ES-I3 (cell line): ENCODE results near the gene TIPIN.
"Not testable (repeated sequence)": the region's sequence is repeated elsewhere in the genome, so short reads cannot be mapped to it uniquely, and the experiment has no call there.

ENCODE experiments used
- H3K36me3 ChIP-seq: 2 replicates; pipeline ENCODE4 v1.6.1; 2013; ENCODE audit warnings: mild to moderate bottlenecking, low read length, control low read depth, moderate library complexity; ENCODE audit not compliant: insufficient read depth
- H3K4me1 ChIP-seq: 2 replicates; pipeline ENCODE4 v1.6.1; 2013; ENCODE audit warnings: mild to moderate bottlenecking, control low read depth, low read length; ENCODE audit not compliant: insufficient read depth
- H3K9ac ChIP-seq: 2 replicates; pipeline ENCODE4 v1.6.1; 2013; ENCODE audit warnings: low read depth, mild to moderate bottlenecking, low read length, moderate library complexity
- H3K9me3 ChIP-seq: 2 replicates; pipeline ENCODE4 v1.6.1; 2013; ENCODE audit warnings: mild to moderate bottlenecking, low read length, moderate library complexity; ENCODE audit not compliant: control insufficient read depth, insufficient read depth

The TIPIN gene

DNA sequence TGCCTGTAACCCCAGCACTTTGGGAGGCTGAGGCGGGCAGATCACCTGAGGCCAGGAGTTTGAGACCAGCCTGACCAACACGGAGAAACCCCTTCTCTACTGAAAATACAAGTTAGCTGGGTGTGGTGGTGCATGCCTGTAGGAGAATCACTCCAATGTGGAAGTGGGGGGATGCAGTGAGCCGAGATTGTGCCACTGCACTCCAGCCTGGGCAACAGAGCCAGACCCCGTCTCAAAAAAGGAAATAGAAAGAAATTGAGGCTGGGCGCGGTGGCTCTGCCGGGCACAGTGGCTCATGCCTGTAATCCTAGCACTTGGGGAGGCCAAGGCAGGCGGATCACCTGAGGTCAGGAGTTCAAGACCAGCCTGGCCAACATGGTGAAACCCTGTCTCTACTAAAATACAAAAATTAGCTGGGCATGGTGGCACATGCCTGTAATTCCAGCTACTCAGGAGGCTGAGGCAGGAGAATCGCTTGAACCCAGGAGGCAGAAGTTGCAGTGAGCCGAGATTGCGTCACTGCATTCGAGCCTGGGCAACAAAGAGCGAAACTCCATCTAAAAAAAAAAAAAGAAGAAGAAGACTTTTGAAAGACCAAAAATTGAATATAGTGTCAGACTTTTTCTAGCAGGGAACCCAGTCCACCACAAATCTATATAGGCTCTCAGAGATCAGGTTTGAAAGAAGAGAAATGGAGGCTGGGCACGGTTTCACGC lies 5.4 kb upstream of the TIPIN start:
- not testable (repeated sequence) for H3K9me3 ChIP-seq, H3K36me3 ChIP-seq, H3K9ac ChIP-seq, H3K4me1 ChIP-seq

GRCh38 chr15:66359740-66360139 lies 3.3 kb upstream of the TIPIN start:
- H3K36me3 ChIP-seq = no peaks in the 10 kb centered on the region
- H3K4me1 ChIP-seq = no peaks in the 10 kb centered on the region; the same call in 1 of the 2 replicates
- no peaks in the 10 kb centered on the region for H3K9me3 ChIP-seq
- H3K9ac ChIP-seq = no peak overlapping the region

- H3K36me3 ChIP-seq = no peaks in the 10 kb centered on the region
- H3K9me3 ChIP-seq = no peaks in the 10 kb centered on the region
- no peaks in the 10 kb centered on the region for H3K4me1 ChIP-seq
- peak overlapping the region; percentile 86 for H3K9ac ChIP-seq
Observed at GRCh38 chr15:66356077-66356358, 467 bp downstream of the TIPIN start.

- not testable (repeated sequence) for H3K9ac ChIP-seq, H3K9me3 ChIP-seq, H3K4me1 ChIP-seq, H3K36me3 ChIP-seq
Observed at GRCh38 chr15:66348530-66348929, 8.0 kb downstream of the TIPIN start.

DNA sequence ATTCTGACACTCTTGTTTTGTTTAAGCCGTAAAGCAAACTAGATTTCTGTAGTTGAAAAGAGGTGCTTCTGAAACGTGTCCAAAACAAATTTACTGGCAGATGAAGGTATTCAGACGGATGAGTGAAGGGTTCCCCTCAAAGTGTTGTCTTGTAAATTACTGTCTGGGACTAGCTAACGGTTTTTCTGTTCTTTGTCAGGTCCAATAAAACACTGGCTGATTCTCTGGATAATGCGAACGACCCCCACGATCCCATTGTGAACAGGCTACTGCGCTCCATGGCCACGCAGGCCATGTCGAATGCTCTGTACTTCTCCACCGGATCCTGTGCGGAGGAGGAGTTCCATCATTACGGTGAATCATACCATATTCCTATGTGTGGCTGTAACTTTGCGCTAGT lies 27.7 kb downstream of the TIPIN start:
- Histone ChIP-seq H3K9me3 (no peaks in the 10 kb centered on the region), H3K9ac (no peak overlapping the region), H3K4me1 (no peaks in the 10 kb centered on the region), H3K36me3 (peaks cover 3% of the 10 kb centered on the region)

DNA sequence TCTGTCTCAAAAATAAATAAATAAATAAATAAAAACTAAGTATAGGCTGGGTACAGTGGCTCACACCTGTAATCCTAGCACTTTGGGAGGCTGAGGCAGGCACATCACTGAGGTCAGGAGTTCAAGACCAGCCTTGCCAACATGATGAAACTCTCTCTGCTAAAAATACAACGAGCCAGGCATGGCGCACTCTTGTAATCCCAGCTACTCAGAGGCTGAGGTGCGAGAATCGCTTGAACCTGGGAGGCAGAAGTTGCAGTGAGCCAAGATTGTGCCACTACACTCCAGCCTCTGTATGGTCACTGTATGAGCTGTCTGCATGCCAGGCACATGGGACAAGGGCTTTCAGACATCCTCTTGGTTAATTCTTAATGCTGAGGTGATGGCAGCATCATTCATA lies 28.7 kb downstream of the TIPIN start:
- Histone ChIP-seq H3K9ac (no peak overlapping the region), H3K36me3 (peaks cover 8% of the 10 kb centered on the region), H3K9me3 (no peaks in the 10 kb centered on the region), H3K4me1 (no peaks in the 10 kb centered on the region)

- no peaks in the 10 kb centered on the region for H3K9me3 ChIP-seq
- H3K36me3 ChIP-seq = peaks cover 14% of the 10 kb centered on the region
- no peaks in the 10 kb centered on the region for H3K4me1 ChIP-seq
- no peak overlapping the region for H3K9ac ChIP-seq
Observed at GRCh38 chr15:66326051-66326450, 30.4 kb downstream of the TIPIN start.

DNA sequence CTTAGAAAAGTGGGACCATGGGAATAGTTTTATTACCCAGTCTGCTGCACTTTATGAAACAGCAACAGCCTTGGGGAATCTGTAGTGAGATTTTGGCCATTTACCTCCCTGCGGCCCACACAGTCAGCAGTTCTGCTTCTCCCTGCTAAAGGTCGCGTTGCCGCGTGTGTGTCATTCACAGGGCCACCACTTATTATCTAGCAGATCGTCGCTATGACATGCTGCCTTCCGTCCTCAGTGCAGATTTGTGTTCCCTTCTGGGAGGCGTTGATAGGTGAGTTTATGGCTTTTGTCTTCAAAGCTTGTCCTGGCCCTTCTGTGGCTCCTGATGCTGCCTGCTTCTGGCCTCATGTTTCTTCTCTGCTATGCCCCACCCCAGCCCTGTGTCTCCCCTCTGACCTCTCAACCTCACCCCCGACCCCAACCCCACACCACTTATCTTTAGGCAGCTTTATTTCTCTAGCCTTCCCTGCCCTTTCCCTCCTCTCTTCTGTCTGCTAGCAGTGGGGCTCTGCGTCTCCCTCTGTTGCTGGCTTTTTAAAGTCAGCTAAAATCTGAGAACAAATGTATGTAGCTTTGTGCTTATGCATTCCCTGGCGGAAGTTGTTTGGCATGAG lies 33.1 kb downstream of the TIPIN start:
- Histone ChIP-seq H3K9ac (no peak overlapping the region), H3K36me3 (peaks cover 14% of the 10 kb centered on the region), H3K9me3 (no peaks in the 10 kb centered on the region), H3K4me1 (no peaks in the 10 kb centered on the region)

DNA sequence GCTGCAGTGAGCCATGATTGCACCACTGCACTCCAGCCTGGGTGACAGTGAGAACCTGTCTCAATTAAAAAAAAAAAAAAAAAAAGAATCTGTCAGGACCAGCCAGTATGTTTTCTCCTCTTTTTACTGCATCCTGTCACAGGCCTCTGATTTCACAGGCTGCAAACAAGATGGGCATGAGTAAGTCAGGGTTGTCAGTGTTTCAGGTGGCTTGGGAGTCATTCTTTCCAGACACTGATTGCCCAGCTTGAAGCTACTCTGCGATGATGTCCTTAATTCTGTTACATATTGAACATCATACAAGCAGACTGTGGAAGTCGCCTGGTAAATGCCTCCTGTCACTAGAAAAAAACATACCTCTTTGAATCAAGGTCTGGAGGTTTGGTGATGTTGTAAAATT lies 44.3 kb downstream of the TIPIN start:
- peaks cover 5% of the 10 kb centered on the region; the same call in 1 of the 2 replicates for H3K36me3 ChIP-seq
- H3K9me3 ChIP-seq = no peaks in the 10 kb centered on the region
- H3K4me1 ChIP-seq = no peaks in the 10 kb centered on the region
- H3K9ac ChIP-seq = no peak overlapping the region

- H3K36me3 ChIP-seq = peaks cover 2% of the 10 kb centered on the region; the same call in 1 of the 2 replicates
- no peaks in the 10 kb centered on the region for H3K9me3 ChIP-seq
- no peaks in the 10 kb centered on the region for H3K4me1 ChIP-seq
- H3K9ac ChIP-seq = no peak overlapping the region
Observed at GRCh38 chr15:66310786-66311185, 45.7 kb downstream of the TIPIN start.

- no peaks in the 10 kb centered on the region for H3K9me3 ChIP-seq
- H3K36me3 ChIP-seq = no peaks in the 10 kb centered on the region; the same call in 1 of the 2 replicates
- no peak overlapping the region for H3K9ac ChIP-seq
- H3K4me1 ChIP-seq = no peaks in the 10 kb centered on the region
Observed at GRCh38 chr15:66309828-66310227, 46.7 kb downstream of the TIPIN start.

DNA sequence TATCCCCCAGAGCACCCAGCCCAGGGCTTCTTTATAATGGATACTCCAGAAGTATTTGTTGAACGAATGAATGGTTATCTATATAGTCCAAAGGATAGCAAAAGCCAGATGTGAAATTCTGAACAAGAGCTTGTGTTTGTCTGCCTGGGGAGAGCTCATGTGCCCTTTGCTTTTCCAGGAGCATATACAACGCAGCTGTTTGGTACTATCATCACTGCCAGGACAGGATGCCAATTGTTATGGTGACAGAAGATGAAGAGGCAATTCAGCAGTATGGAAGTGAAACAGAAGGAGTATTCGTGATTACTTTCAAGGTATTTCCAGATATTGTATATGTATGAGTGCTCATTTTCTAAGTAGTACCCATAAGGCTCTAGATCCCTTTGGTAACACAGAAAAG lies 48.0 kb downstream of the TIPIN start:
- Histone ChIP-seq H3K9me3 (no peaks in the 10 kb centered on the region), H3K36me3 (no peaks in the 10 kb centered on the region), H3K9ac (no peak overlapping the region), H3K4me1 (no peaks in the 10 kb centered on the region)

GRCh38 chr15:66306381-66306780 lies 50.1 kb downstream of the TIPIN start:
- Histone ChIP-seq H3K9ac (no peak overlapping the region), H3K36me3 (no peaks in the 10 kb centered on the region), H3K4me1 (no peaks in the 10 kb centered on the region), H3K9me3 (no peaks in the 10 kb centered on the region)

- not testable (repeated sequence) for H3K9ac ChIP-seq, H3K36me3 ChIP-seq, H3K9me3 ChIP-seq, H3K4me1 ChIP-seq
Observed at GRCh38 chr15:66304425-66304824, 52.1 kb downstream of the TIPIN start.

DNA sequence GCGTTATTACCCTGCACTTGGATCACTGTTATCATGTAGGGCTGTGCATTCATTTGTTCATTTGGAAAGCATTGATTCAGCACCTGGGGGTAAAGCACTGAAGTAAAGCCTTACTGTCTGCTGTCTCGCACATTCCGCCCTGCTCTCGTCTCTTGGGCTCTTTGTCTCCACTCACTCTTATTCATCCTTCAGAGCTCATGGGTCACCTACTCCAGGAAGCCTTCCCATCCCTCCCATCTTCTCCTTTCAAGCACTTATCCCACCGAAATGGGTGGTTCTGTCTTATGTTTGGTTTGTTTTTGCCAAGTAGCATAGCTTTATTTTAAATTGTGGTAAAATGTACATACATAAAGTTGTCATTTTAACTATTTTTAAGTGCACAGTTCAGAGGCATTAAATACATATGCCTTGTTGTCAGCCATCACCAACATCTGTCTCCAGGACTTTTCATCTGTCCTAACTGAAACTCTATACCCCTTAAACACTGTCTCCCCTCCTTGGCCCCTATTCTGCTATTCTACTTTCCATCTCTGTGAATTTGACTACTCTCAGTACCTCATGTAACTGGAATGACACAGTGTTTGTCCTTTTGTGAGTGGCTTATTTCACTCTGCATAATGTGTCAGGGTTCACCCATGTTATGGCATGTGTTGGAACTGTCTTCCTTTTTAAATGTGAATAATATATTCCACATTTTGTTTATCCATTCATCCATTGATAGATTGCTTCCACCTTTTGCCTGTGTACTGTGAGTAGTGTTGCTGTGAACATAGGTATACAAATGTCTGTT lies 53.8 kb downstream of the TIPIN start:
- Histone ChIP-seq H3K9me3 (no peaks in the 10 kb centered on the region), H3K36me3 (no peaks in the 10 kb centered on the region), H3K9ac (no peak overlapping the region), H3K4me1 (no peaks in the 10 kb centered on the region)
